ENCODE data around the gene NPPA. TPM values are rescaled to one million over a fixed set of nuclear protein-coding genes. Genes with fewer than 3 reads are reported as not detected.
A peak's percentile ranks its signal among the peaks of the same experiment; 100 is the strongest.
"Not testable (repeated sequence)": the region's sequence is repeated elsewhere in the genome, so short reads cannot be mapped to it uniquely, and the experiment has no call there.

Gene NPPA
- total RNA-seq, 1 experiment from 2014 or later = not detected

DNA sequence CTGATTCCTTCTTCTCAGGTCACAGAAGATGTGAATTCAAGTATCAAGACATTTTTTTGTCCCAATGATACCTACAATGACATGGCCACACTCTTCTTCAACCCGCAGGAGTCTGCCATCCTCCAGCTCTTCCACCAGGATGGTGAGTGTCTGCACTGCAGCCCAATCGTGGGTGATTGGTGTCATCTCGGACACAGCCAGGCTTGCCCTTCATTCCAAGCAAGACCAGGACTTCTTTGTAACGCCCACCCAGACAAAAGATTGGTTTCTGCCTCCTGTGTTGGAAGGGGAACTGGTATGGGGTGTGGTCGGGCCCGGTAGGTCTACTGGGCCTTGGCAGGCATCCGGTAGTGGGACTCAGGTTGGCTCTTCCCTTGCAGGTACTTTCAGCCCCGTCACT lies 14.1 kb downstream of the NPPA start:
- in situ Hi-C loops (cut with HindIII; ENCODE audit: low pct_unique_long_range_greater_than_20kb, low sequenced_read_pairs) = no loop called here
- DNase-seq (ENCODE audit: low read depth) = no peak

DNA sequence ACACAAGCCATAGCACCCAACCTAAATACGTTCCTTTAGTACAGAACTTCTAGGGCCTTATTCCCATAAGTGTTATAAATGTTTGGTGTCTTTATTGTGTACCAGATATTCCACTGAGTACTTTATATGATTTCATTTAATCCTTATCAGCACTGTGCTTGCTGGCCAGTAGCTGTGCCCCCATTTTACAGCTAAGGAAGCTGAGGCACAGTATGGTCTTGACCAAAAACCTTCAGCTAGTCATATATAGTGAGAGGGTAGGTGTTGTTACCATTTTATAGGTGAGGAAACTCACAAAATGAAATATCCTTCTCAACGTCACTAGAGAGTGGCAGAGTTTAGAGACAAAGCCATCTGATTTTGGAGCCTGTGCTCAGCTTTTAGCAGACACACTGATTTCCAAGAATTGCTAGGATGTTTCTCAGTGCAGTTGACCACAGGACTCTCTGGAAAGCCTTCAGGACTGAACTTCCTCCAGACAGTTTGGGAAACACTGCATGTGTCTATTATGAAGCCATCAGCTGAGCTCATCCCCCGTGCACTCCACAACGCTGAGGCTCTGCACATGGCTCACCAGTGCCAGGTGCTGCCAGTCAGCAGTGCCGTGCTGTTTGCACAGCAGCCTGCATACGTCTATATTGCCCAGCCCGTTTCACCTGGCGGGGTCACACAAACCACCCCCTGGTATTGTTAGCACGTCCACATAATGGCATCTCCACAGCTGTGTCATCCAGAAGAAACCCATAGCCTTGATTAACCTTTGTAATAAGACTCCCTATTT lies 15.4 kb downstream of the NPPA start:
- no peak for DNase-seq (ENCODE audit: low read depth)
- in situ Hi-C loops (cut with HindIII; ENCODE audit: low pct_unique_long_range_greater_than_20kb, low sequenced_read_pairs) = no loop called here

DNA sequence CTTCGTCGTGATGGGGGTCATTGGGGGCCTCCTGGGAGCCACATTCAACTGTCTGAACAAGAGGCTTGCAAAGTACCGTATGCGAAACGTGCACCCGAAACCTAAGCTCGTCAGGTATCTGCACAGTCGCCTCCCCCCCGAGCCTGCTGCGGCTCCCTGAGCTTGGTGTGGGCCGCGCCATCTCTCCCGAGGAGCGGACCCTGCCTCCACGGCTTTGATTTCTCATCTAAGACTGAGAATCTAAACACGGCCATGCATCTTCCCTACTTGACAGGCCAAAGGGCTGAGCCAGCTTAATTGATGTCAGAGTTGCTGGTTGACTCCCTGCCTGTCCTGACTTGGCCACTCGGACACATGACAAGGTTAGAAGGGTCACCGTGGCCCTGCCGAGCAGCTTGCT lies 19.1 kb downstream of the NPPA start:
- DNase-seq (ENCODE audit: low read depth) = no peak
- in situ Hi-C loops (cut with HindIII; ENCODE audit: low pct_unique_long_range_greater_than_20kb, low sequenced_read_pairs) = no loop called here

DNA sequence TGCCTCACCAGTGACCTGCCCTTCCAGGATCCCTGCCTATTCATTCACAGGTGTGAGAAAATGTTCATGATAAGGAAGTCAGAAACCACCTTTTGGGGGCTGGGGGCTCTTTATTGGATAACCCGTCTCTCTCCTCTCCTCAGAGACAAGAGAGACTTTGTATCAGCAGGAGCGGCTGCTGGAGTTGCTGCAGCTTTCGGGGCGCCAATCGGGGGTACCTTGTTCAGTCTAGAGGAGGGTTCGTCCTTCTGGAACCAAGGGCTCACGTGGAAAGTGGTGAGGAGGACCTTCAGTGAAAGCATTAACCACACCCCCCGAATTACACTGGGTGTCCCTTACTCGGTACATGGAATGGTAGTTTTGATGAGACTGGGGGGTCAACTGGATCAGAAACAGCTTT lies 20.6 kb downstream of the NPPA start:
- in situ Hi-C loops (cut with HindIII; ENCODE audit: low pct_unique_long_range_greater_than_20kb, low sequenced_read_pairs) = no loop called here
- DNase-seq (ENCODE audit: low read depth) = no peak

DNA sequence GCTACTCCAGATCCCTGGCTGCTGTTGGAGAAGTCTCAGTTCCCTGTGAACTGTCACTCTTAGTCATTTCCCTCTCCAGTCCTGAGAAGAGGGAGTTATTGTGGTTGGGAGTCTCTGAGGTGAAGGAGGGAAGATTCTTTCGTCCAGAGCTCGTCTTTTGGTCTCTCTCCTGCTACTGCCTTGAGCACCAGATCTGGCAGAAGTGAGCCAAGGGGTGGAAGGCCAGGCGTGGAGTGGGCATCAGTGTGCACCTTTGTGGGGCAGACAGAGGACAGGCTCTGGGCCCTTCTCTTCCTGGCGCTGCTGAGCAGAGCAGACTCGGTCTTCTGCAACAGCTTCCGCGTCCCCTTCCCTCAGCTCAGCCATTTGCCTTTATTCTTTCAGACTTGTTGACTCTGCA lies 22.5 kb downstream of the NPPA start:
- DNase-seq (ENCODE audit: low read depth) = no peak
- in situ Hi-C loops (cut with HindIII; ENCODE audit: low pct_unique_long_range_greater_than_20kb, low sequenced_read_pairs) = no loop called here

DNA sequence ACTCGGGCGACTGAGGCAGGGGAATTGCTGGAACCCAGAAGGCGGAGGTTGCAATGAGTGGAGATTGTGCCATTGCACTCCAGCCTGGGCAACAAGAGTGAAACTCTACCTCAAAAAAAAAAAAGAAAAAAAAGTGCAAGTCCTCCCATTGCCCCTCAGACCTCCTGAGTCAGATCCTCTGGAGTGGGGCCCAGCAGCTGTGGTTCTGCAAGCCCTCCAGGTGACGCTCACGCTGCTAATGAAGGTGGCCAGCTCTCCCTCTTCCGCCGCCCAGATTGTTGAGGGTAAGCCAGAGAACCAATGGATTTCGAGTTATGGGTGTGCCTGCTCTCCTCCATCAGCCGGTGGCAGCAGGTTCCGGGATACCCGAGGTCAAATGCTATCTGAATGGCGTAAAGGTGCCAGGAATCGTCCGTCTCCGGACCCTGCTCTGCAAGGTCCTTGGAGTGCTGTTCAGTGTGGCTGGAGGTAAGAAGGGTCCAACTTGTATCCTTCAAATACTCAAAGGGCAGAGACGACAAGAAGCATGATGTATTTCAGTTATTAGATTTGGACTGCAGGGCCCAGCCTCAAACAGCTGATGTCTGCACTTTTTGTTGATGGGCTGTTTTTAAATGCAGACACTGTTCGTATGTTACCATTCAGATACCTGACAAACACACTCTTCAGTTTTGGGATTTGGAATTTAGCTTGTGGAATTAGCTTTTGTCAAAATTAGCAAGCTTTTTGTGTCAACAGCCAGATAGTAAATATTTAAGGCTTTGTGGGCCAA lies 24.0 kb downstream of the NPPA start:
- DNase-seq (ENCODE audit: low read depth) = no peak

DNA sequence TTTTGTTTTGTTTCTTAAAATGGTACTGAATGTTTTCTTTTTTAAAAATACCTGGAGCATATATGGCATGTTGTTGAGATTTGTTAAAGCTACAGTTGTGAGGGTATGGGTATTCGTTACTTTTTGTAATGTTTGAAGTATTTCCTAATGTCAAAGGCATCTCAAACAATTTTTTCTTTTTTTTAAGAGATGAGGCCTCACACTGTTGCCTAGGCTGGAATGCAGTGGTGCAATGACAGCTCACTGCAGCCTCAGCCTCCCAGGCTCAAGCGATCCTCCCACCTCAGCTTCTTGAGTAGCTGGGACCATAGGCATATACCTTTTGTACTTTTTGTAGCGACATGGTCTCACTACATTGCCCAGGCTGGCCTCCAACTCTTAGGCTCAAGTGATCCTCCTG lies 25.5 kb downstream of the NPPA start:
- no peak for DNase-seq (ENCODE audit: low read depth)
- in situ Hi-C loops (cut with HindIII; ENCODE audit: low pct_unique_long_range_greater_than_20kb, low sequenced_read_pairs) = no loop called here

More for the DNA sequence above, 24.0 kb downstream of the NPPA start:
- in situ Hi-C loops (cut with HindIII; ENCODE audit: low pct_unique_long_range_greater_than_20kb, low sequenced_read_pairs) = no loop called here

DNA sequence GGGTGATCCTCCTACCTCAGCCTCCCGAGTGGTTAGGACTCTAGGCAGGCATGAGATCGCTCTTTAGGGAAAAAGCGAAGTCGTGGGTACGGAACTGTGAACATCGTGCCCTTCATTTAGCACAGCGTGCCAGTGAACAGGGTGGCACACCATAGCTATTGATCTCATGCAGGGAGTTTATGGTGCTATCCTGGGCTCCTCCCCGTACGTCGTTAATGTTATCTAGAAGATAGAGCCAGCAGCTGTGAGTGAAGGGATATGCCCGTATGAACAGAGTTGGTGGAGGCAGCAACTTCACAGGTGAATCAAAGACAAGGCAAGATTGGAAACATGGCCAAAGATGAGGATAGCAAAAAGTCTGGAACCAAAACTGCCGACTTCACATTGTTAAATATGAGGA lies 30.4 kb downstream of the NPPA start:
- no peak for DNase-seq (ENCODE audit: low read depth)
- in situ Hi-C loops (cut with HindIII; ENCODE audit: low pct_unique_long_range_greater_than_20kb, low sequenced_read_pairs) = no loop called here

DNA sequence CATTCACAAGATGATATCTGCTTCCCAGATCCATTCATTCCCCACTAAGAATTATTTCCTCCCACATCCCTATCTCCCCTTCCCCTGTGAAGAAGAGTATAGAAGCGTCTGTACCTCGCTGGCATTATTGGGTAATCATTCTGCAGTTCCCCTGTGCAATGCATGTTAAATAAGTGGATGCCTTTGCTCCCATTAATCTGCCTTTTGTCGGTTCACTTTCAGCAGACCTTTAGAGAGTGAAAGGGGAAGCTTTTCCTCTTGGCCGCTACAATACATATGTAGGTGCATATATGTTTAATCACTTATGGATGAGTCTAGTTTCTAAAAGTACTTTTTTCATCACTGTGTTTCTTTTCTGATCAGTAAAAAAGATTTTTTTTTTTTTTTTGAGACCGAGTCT lies 34.6 kb downstream of the NPPA start:
- in situ Hi-C loops (cut with HindIII; ENCODE audit: low pct_unique_long_range_greater_than_20kb, low sequenced_read_pairs) = no loop called here
- no peak for DNase-seq (ENCODE audit: low read depth)

DNA sequence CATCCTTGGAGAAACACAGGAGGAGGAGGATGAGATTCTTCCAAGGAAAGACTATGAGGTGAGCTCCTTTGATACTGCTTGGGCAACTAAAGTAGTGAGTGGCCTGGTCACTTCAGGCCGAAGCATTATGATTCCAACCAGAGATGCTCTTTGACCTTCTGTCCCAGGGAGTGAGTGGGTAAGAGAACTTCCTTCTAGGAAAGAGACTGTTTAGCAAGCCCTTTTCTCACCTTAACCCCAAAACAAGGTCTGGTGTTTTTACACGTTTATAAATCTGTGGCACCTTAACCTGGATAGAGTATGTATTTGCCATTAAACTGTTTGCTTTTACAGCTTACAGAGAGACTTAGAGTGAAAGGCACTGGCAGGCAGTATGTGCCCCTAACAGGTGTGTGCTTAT lies 40.5 kb downstream of the NPPA start:
- no peak for DNase-seq (ENCODE audit: low read depth)
- in situ Hi-C loops (cut with HindIII; ENCODE audit: low pct_unique_long_range_greater_than_20kb, low sequenced_read_pairs) = no loop called here

DNA sequence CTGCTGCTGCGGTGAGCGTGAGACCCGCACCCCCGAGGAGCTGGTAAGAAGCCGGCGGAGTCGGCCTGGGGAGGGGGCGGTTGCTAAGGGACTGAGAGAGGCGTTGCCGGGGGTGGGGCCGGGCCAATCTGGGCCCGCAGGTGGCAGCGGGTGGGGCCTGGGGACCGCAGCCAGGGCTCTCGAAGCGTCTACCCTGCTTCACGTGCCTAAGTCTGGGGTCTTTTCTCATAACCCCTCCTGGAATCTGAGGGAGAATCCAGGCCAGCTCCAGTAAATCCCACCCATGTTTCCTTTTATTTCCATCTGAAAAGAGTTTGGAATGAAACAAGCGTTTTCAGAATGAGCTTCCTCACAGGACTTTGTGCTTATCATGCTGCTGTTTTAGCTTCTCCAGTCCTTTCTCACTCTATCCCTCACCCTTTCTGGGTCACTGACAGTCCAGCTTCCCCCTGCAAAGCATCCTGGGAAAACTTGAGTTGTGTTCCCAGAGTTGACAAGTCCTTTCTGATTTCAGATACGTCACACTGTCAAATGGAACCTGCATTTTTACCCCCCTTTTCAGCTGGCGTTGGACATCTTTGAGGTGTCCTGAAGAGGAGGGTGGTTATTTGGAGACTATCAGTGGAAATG lies 41.2 kb downstream of the NPPA start:
- in situ Hi-C loops (cut with HindIII; ENCODE audit: low pct_unique_long_range_greater_than_20kb, low sequenced_read_pairs) = no loop called here

DNA sequence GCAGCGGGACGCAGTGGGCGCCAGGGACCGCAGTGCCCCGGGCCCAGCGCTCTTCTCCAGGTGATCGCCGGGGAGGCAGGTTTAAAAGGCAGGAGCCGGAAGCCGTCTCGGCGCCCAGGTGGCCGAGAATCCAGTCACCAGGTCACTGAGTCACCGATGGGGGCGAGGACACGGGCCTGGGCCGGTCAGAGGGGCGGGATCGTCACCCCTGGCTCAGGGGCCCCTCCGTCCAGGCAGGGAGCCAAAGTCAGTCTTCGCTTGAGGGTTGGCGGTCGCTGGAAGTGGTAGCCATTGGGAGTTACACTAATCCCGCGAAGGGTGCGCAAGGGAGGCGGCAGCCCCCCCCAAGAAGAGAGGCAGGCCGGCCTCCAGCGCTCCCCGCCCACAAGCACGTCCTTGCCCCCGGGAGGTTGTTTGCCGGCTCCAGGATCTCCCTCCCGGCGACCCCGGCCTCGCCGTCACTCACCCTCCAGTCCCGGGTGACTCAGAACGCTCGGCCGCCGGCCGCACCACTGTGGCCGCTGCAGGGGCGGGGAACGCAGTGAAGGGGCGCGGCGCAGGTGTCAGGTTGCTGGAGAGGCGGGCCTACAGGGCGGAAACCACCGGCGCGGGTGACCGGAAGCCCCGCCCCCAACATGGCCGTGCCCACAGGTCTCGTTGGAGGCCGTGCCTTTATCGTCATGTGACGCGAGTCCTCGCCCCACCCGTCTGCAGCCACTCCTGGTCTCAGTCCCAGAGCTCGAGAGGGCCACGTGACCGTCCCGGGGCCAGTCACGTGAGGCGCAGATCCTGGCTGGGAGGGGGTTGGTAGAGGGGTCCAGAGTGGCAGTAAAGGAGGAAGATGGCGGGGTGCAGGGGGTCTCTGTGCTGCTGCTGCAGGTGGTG lies 41.9 kb downstream of the NPPA start, which contains the start of the genes CLCN6 and MTHFR:
CLCN6 (plus strand) TSS at position 770 of the 885 bp plus-strand sequence; CDS start at position 842, 72 bp downstream.
MTHFR (minus strand) TSS at position 543 of the 885 bp plus-strand sequence. CDS start 2,848 bp downstream, outside the sequence.
- in situ Hi-C loops (cut with HindIII; ENCODE audit: low pct_unique_long_range_greater_than_20kb, low sequenced_read_pairs) = no loop called here
- peak; percentile 100 for DNase-seq (ENCODE audit: low read depth)

More for the DNA sequence above, 41.2 kb downstream of the NPPA start:
- DNase-seq (ENCODE audit: low read depth) = no peak

DNA sequence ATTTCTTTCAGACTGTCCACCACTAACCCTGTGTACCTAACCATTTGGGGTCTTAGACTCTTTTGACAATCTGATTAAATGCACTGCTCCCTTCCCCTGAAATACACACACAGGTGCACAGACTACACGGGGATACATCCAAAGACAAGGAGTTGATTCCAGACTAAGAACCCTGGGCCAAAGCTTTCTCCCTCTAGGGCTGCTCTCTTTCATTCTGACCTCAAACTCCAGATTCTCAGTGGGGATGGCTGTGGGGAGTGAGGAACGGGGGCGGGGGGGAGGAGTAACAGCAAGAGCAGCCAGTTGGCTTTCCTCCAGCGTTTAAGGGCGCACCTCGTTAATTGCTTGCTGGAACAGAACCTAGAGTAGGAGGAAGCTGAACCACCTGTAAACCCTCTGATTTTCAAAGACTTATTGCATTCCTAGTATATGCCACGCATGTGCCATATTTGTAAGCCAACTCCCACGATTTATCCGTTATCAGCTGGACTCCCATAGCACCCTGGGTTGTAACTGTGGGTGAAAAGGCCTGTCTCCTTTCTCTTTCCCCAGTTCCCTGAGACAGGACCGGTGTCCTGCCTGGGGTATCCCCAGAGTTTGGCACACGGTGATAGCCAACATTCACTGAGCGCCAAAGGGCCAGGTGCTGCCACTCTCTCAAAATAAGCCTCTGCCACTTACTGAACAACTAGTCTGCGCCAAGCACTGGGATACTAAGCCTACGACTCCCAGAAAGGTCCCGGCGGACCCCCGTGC lies 42.7 kb downstream of the NPPA start:
- DNase-seq (ENCODE audit: low read depth) = no peak
- in situ Hi-C loops (cut with HindIII; ENCODE audit: low pct_unique_long_range_greater_than_20kb, low sequenced_read_pairs) = no loop called here

DNA sequence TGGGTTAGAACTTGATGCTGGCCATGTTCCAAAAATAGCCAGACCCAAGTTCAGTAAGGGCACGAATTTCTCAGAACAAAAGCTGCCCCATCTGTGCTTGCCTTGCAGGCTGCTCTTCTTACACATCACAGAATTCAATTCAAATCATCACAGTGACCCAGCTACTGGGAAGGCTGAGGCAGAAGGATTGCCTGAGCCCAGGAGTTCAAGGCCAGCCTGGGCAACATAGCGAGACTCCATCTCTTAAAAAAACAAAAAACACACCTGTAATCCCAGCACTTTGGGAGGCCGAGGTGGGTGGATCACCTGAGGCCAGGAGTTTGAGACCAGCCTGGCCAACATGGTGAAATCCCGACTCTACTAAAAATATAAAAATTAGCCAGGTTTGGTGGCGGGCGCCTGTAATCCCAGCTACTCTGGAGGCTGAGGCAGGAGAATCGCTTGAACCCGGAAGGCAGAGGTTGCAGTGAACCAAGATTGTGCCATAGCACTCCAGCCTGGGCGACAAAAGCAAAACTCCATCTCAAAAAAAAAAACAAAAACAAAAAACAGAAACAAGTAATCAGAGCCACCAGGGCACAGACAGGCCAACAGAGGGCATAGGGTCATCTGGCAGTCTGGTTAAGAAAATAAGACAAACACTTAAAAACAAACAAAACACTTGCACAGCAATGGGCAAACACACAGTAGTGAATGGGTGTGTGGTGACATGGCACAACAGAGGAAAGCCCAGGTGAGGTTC lies 43.5 kb downstream of the NPPA start:
- in situ Hi-C loops (cut with HindIII; ENCODE audit: low pct_unique_long_range_greater_than_20kb, low sequenced_read_pairs); DNase-seq (ENCODE audit: low read depth): not testable (repeated sequence)

DNA sequence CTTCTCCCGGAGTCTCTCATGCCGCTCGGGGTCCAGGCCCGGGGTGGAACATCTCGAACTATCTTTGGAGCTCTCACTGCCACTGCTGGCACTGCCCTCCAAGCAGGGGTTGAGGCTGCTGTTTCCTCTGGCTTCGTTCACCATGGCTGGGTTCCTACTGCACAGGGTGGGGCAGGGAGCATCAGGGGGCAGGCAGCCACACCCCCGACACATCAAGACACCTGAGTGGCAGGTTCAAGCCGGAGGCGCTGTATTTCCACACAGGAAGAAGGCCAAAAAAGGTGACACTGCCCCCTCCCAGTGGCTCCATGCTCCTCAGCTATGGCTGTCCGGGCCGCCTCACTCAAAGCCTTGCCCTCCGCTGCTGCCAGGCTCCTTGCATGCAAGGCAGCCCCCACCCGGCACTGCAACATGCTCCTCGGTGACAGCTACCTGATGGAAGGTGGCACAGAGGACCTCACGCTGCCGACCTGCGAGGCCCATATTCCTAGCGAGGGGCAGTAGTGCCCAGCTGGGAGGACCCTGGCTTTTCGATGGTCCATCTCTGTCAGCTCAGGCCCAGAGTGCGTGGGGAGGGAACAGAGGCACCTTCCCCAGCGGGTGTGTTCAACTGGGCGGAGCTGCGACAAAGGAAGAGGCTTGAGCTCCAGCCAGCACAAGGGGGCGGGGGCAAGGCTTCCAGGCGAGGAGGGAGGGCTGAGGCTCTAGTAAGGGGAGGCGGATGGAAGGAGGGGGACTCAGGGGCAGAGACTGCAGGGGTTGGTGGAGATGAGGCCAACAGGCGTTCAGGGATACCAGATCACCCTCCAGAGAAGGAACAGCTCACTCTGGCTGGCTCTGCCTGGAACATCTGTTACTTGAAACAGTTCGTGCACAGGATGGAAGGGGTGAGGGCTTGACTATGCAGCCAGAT lies 44.4 kb downstream of the NPPA start:
- peak; percentile 94 for DNase-seq (ENCODE audit: low read depth)
- in situ Hi-C loops (cut with HindIII; ENCODE audit: low pct_unique_long_range_greater_than_20kb, low sequenced_read_pairs) = no loop called here

DNA sequence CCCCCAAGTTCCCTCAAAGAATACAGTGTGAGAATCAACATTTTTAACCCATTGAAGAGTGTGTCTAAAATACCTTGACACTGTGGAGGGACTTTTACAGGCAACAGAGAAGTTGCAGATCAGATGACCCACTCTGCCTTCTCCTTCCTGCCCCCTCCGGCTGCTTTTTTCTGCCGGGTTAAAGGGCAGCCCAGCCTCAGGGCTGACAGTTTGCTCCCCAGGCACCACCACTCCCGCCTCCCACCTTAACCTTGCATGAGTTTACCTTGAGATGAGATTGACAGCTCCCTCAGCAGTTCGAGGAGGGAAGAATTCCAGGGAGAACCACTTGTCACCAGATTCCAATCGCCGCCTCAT lies 45.0 kb downstream of the NPPA start:
- DNase-seq (ENCODE audit: low read depth) = no peak
- in situ Hi-C loops (cut with HindIII; ENCODE audit: low pct_unique_long_range_greater_than_20kb, low sequenced_read_pairs) = no loop called here
